ENCODE results near the gene POLE4. TPM values are rescaled to one million over a fixed set of nuclear protein-coding genes. Genes with fewer than 3 reads are reported as not detected.

The POLE4 gene
- total RNA-seq, 1 donor, result 27.4 TPM

Other genes starting within 250 kb of the POLE4 start
- gene HK2, start 124.5 kb upstream of the POLE4 start, total RNA-seq (ENCODE audit: low replicate concordance), result 20.0 and 35.4 TPM in 2 replicates
- gene TACR1, start 240.9 kb downstream of the POLE4 start, total RNA-seq (ENCODE audit: low replicate concordance), result 0.09 TPM in 1 of 2 replicates, not detected in the other

Data from fibroblast of the aortic adventitia (primary cell).